KOPT-K1 (cell line): Measurements from ENCODE around the gene ONECUT3.

Experiments
- H3K27ac ChIP-seq: fragments of 200-600 bp; sonication (generic); 2 replicates; pipeline ENCODE4 v1.5.1; 2016; ENCODE audit warnings: antibody characterized with exemption, mild to moderate bottlenecking, low read depth, low read length; ENCODE audit not compliant: poor library complexity, severe bottlenecking
- H3K36me3 ChIP-seq: fragments of 200-600 bp; sonication (generic); 2 replicates; pipeline ENCODE4 v1.5.1; 2017; ENCODE audit warnings: antibody characterized with exemption, mild to moderate bottlenecking, low read length, moderate library complexity; ENCODE audit not compliant: insufficient read depth
- H3K9me3 ChIP-seq: fragments of 200-600 bp; sonication (generic); 2 replicates; pipeline ENCODE4 v1.5.1; 2017; ENCODE audit warnings: antibody characterized with exemption, low read length, mild to moderate bottlenecking; ENCODE audit not compliant: insufficient read depth, poor library complexity, severe bottlenecking

Gene ONECUT3

GRCh38 chr19:1748115-1748872, 5.0 kb upstream of the ONECUT3 start:
- H3K36me3 ChIP-seq = no peaks in the 10 kb centered on the region
- H3K27ac ChIP-seq = no peak overlapping the region
- no peaks in the 10 kb centered on the region for H3K9me3 ChIP-seq

DNA sequence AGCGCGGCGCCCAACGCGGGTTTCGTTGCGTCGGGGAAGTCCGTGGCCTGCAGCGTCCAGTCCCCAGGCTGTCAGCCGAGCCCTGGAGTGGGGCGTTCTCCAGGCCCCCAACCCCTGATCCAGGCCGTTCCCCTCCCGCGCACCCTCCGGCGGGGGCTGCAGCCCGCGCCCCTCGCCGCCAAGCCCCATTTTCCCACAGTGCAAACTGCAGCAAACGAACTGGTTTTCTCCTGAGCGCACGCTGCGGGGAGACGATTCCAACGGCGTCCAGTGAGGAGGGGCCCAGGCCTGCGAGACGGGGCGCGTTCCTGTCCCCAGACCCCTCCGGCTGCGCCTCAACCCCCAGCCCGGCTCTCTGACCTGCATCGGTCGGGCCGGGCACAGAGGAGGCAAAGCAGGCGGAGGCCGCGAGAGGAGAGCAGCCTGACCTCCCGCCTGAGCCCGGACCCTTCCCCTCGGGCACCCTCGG, 4.4 kb upstream of the ONECUT3 start:
- Histone ChIP-seq H3K27ac (no peak overlapping the region), H3K36me3 (no peaks in the 10 kb centered on the region)

GRCh38 chr19:1749373-1750342, 3.6 kb upstream of the ONECUT3 start:
- Histone ChIP-seq H3K36me3 (no peaks in the 10 kb centered on the region), H3K9me3 (no peaks in the 10 kb centered on the region), H3K27ac (no peak overlapping the region)

More for the DNA sequence above, 4.4 kb upstream of the ONECUT3 start:
- H3K9me3 ChIP-seq = no peaks in the 10 kb centered on the region

DNA sequence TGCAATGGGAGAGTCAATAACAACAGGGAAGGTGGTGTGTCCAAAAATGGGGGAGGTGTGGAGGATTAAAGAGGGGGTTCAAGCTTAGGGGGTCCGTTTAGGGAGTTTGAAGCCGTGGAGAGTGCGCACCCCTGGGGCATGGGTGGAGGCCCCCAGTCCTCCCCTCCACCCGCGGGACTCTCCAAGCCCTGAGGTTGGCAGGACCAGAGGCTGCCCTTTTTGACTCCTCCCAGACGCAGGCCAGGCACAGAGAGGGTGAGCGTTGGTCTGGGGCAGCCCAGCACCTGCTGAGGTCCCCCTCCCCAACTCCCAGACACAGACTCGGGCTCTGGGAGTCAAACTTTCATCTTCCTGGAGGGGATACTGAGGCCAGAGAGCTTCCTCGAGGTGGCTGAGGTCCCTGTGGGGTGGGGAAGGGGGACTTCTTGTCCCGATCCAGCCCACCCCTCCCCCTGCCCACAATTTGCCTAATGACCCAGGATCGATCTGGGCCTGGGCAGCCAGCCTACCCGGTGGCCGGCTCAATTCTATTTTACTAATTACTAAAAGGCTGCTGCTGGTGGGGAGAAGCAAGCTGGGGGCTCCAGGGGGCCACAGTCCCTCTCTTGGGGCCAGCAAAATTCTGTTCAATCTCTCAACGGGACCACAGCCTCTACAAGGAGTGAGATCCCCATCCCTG, 2.8 kb upstream of the ONECUT3 start:
- Histone ChIP-seq H3K27ac (no peak overlapping the region), H3K9me3 (no peaks in the 10 kb centered on the region), H3K36me3 (no peaks in the 10 kb centered on the region)

- Histone ChIP-seq H3K9me3 (no peaks in the 10 kb centered on the region), H3K27ac (no peak overlapping the region), H3K36me3 (no peaks in the 10 kb centered on the region)
These were observed 1.8 kb upstream of the ONECUT3 start for GRCh38 chr19:1751367-1752008.

GRCh38 chr19:1752009-1752756, 1.1 kb upstream of the ONECUT3 start:
- Histone ChIP-seq H3K36me3 (no peaks in the 10 kb centered on the region), H3K27ac (no peak overlapping the region), H3K9me3 (no peaks in the 10 kb centered on the region)

DNA sequence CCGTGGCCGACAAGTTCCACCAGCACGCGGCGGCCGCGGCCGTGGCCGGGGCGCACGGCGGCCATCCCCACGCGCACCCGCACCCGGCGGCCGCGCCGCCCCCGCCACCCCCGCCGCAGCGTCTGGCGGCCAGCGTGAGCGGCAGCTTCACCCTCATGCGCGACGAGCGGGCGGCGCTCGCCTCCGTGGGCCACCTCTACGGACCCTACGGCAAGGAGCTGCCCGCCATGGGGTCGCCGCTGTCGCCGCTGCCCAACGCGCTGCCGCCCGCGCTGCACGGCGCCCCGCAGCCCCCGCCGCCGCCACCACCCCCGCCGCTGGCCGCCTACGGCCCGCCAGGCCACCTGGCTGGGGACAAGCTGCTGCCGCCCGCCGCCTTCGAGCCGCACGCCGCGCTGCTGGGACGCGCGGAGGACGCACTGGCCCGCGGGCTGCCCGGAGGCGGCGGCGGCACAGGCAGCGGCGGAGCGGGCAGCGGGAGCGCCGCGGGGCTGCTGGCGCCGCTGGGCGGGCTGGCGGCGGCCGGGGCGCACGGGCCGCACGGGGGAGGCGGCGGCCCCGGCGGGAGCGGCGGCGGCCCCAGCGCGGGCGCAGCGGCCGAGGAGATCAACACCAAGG, 821 bp downstream of the ONECUT3 start:
- Histone ChIP-seq H3K9me3 (no peaks in the 10 kb centered on the region), H3K27ac (no peak overlapping the region), H3K36me3 (no peaks in the 10 kb centered on the region)

- Histone ChIP-seq H3K27ac (no peak overlapping the region), H3K9me3 (no peaks in the 10 kb centered on the region), H3K36me3 (no peaks in the 10 kb centered on the region)
These were observed 1.5 kb downstream of the ONECUT3 start for GRCh38 chr19:1754636-1755466.

DNA sequence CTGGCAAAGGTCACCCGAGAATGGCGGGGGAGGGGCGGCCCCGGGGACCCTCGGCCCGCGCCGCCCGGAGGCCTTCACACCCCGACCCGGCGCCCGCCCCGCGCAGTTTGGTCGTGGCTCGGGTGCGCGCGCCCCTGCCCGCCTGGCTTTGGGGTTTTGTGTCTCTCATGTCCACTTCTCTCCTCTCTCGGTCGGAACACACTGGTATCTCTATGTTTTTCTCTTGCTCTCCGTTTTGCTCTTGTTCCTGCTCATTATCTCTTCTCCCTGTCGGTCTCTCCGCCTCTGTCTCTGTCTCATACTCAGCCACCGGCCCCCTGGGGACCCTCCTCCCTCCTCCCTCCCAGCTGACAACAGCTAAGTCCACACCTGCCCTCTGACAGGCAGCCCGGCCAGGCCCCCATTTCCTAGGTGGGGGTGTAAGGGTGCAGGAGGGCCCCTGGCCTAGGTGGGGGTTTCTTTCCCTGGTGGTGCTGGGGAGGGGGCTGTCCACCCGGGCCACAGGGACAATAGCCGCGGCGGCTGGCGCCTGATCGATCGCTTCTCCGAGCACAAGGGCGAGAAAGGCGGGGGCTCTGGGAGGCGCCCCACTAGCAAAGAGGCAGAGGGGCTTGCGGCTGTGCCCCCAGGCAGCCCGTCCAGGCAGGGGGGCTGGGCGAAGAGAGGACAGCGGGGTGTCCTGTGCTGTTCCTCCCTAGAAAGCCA, 2.3 kb downstream of the ONECUT3 start:
- no peak overlapping the region for H3K27ac ChIP-seq
- no peaks in the 10 kb centered on the region for H3K36me3 ChIP-seq
- no peaks in the 10 kb centered on the region for H3K9me3 ChIP-seq

DNA sequence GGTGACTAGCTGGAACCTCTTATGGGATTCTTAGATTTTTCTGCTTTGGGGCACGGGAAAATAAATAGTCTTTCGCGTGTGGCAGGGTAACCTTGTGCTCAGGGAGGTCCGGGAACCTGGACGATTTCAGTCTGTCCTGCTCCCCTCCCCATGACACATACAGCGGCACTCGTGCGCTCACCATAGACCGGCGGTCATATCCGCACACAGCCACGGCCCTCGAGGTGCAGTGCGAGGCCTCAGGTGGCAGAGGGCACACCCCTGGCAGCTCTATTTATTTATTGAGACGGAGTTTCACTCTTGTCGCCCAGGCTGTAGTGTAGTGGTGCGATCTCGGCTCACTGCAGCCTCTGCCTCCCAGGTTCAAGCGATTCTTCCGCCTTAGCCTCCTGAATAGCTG, 3.0 kb downstream of the ONECUT3 start:
- no peaks in the 10 kb centered on the region for H3K36me3 ChIP-seq

GRCh38 chr19:1756705-1757465, 3.6 kb downstream of the ONECUT3 start:
- no peak overlapping the region for H3K27ac ChIP-seq
- H3K36me3 ChIP-seq = no peaks in the 10 kb centered on the region
- no peaks in the 10 kb centered on the region for H3K9me3 ChIP-seq

More for the DNA sequence above, 3.0 kb downstream of the ONECUT3 start:
- Histone ChIP-seq H3K27ac (no peak overlapping the region), H3K9me3 (no peaks in the 10 kb centered on the region)
